ENCODE results near the gene INTS7.

Gene INTS7

GRCh38 chr1:211932231-211932932 lies 103.0 kb downstream of the INTS7 start:
- H3K27me3 Mint-ChIP-seq (ENCODE audit: low read depth, poor library complexity), result no peaks in the 10 kb centered on the region
- no peak for DNase-seq
- no peaks in the 10 kb centered on the region for H3K9me3 Mint-ChIP-seq
- TF ChIP-seq, protein P1, sequence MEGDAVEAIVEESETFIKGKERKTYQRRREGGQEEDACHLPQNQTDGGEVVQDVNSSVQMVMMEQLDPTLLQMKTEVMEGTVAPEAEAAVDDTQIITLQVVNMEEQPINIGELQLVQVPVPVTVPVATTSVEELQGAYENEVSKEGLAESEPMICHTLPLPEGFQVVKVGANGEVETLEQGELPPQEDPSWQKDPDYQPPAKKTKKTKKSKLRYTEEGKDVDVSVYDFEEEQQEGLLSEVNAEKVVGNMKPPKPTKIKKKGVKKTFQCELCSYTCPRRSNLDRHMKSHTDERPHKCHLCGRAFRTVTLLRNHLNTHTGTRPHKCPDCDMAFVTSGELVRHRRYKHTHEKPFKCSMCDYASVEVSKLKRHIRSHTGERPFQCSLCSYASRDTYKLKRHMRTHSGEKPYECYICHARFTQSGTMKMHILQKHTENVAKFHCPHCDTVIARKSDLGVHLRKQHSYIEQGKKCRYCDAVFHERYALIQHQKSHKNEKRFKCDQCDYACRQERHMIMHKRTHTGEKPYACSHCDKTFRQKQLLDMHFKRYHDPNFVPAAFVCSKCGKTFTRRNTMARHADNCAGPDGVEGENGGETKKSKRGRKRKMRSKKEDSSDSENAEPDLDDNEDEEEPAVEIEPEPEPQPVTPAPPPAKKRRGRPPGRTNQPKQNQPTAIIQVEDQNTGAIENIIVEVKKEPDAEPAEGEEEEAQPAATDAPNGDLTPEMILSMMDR (IDR thresholded peaks at IDR 0.05), result no peak
- peak overlapping the region; percentile 41 for H3K27ac Mint-ChIP-seq
- H3K36me3 Mint-ChIP-seq (ENCODE audit: low read depth), result no peaks in the 10 kb centered on the region
- no peak overlapping the region for H3K4me3 Mint-ChIP-seq
- H3K4me1 Mint-ChIP-seq, result peaks cover 64% of the 10 kb centered on the region

DNA sequence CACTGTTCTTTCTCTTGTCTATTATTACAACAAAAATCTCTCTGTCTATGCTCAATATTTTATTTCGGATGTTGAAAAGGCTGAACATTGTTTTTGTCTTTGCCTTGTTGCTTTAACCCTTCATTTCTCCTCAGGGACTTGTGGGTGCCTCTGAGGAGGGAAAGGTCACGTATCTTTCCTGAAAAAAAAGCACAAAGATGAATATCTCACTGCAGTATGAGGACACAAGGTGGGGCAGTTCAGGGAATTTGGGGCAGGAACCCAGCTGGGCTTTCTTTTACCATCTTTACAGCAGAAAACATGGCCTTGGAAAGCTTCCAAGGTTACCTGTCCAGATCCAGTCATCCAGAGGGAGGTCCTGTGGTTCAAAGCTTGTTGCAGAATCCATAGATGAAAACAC lies 105.7 kb downstream of the INTS7 start:
- H3K9me3 Mint-ChIP-seq, result no peaks in the 10 kb centered on the region
- no peaks in the 10 kb centered on the region for H3K27me3 Mint-ChIP-seq (ENCODE audit: low read depth, poor library complexity)
- H3K4me3 Mint-ChIP-seq, result no peak overlapping the region
- H3K4me1 Mint-ChIP-seq, result peaks cover 50% of the 10 kb centered on the region
- no peaks in the 10 kb centered on the region for H3K36me3 Mint-ChIP-seq (ENCODE audit: low read depth)
- TF ChIP-seq, protein P1 (IDR thresholded peaks at IDR 0.05), result no peak
- no peak for DNase-seq
- no peak overlapping the region for H3K27ac Mint-ChIP-seq

- Mint-ChIP-seq H3K4me3 (no peak overlapping the region), H3K9me3 (no peaks in the 10 kb centered on the region), H3K27ac (peak overlapping the region; percentile 13), H3K36me3 (ENCODE audit: low read depth) (no peaks in the 10 kb centered on the region), H3K27me3 (ENCODE audit: low read depth, poor library complexity) (no peaks in the 10 kb centered on the region), H3K4me1 (peaks cover 45% of the 10 kb centered on the region)
- no peak for DNase-seq
- TF ChIP-seq, protein P1 (IDR thresholded peaks at IDR 0.05), result no peak
Measured at GRCh38 chr1:211928993-211929637, 106.2 kb downstream of the INTS7 start.

DNA sequence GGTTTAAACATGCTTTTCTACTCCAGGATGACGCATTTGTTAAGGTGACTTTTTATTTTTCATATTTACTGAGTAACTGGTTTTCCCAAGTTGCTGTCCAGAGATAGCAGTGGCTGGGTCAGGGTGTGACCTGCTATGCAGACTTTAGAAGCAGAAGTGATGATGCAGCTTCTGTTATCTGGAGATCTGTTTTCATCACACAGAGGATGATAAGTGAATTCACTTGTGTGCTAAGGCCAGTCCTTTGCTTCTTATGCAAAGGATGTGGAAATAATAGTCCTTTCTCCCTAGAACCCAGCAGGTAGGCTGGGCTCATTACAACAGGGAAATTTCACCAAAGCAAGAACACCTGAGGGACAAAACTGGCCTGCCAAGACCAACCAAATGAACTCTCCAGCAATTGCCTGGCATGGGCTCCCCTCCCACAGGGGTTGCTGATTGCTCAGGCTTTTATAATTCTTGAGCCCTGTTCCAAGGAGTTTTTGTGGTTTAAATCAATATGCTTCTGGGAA lies 107.0 kb downstream of the INTS7 start:
- Mint-ChIP-seq H3K4me3 (no peak overlapping the region), H3K4me1 (peaks cover 37% of the 10 kb centered on the region), H3K36me3 (ENCODE audit: low read depth) (no peaks in the 10 kb centered on the region), H3K27ac (no peak overlapping the region), H3K27me3 (ENCODE audit: low read depth, poor library complexity) (peaks cover 4% of the 10 kb centered on the region), H3K9me3 (no peaks in the 10 kb centered on the region)
- TF ChIP-seq, protein P1 (IDR thresholded peaks at IDR 0.05), result no peak
- DNase-seq, result no peak

DNA sequence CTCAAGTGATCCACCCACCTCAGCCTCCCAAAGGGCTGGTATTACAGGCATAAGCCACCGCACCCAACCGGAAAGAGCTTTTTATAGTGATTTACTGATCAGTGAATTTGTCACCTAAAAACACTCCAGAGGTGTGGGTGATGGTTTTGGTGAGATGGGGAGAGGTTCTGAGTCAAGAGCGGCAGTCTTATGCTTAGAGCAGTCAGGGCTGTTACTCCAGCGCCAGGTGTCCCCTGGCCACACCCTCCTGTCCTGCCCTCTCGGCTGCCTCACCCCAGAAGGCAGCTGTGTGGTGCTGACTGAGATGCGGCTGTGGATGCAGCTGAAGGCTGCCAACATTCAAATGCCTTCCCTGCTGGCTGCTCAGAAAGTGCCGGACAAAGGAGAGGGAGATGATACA lies 110.3 kb downstream of the INTS7 start:
- Mint-ChIP-seq H3K36me3 (ENCODE audit: low read depth) (no peaks in the 10 kb centered on the region), H3K27ac (no peak overlapping the region), H3K9me3 (no peaks in the 10 kb centered on the region), H3K4me3 (no peak overlapping the region), H3K4me1 (peaks cover 12% of the 10 kb centered on the region), H3K27me3 (ENCODE audit: low read depth, poor library complexity) (peaks cover 4% of the 10 kb centered on the region)
- no peak for DNase-seq
- TF ChIP-seq, protein P1 (IDR thresholded peaks at IDR 0.05), result no peak

Measured in nephron progenitor cell (in vitro differentiated cells).